M059J (cell line): Measurements from ENCODE around the gene LHX3. TPM values are rescaled to one million over a fixed set of nuclear protein-coding genes. Genes with fewer than 3 reads are reported as not detected.

ENCODE experiments used
- DNase-seq: peaks from one replicate; pipeline ENCODE4 v3.0.0-alpha.2; 2012; ENCODE audit warnings: low read depth
- total RNA-seq: library from RNA; depleted of rRNA; stranded (reverse); fragments of >200 nt; shearing (Covaris generic); gene quantifications from 2 replicates; pipeline ENCODE4 v1.2.3, GENCODE V29; 2014

The LHX3 gene
- total RNA-seq, 1 experiment from 2014 or later = not detected

- DNase-seq = no peak
These were observed 27.7 kb downstream of the LHX3 start for GRCh38 chr9:136177224-136177623.

- DNase-seq = no peak
These were observed 29.2 kb downstream of the LHX3 start for GRCh38 chr9:136175616-136176197.

- DNase-seq = no peak
These were observed 29.9 kb downstream of the LHX3 start for GRCh38 chr9:136174779-136175615.

- no peak for DNase-seq
These were observed 31.2 kb downstream of the LHX3 start for GRCh38 chr9:136173648-136174290.

GRCh38 chr9:136172412-136173079 is 32.4 kb downstream of the LHX3 start:
- DNase-seq = no peak

- DNase-seq = no peak
These were observed 33.0 kb downstream of the LHX3 start for GRCh38 chr9:136171801-136172411.

- no peak for DNase-seq
These were observed 33.7 kb downstream of the LHX3 start for GRCh38 chr9:136171009-136171800.

GRCh38 chr9:136170006-136170901 is 34.7 kb downstream of the LHX3 start:
- no peak for DNase-seq

- DNase-seq = no peak
These were observed 35.4 kb downstream of the LHX3 start for GRCh38 chr9:136169495-136169894.

- no peak for DNase-seq
These were observed 41.6 kb downstream of the LHX3 start for GRCh38 chr9:136163248-136163850.

- no peak for DNase-seq
These were observed 43.8 kb downstream of the LHX3 start for GRCh38 chr9:136160995-136161610.

- DNase-seq = no peak
These were observed 44.5 kb downstream of the LHX3 start for GRCh38 chr9:136160381-136160841.

- no peak for DNase-seq
These were observed 45.1 kb downstream of the LHX3 start for GRCh38 chr9:136159851-136160250.

GRCh38 chr9:136157477-136158265 is 47.3 kb downstream of the LHX3 start:
- no peak for DNase-seq

GRCh38 chr9:136156209-136157120 is 48.5 kb downstream of the LHX3 start:
- no peak for DNase-seq

- DNase-seq = no peak
These were observed 49.4 kb downstream of the LHX3 start for GRCh38 chr9:136155576-136155975.

GRCh38 chr9:136154943-136155342 is 50.0 kb downstream of the LHX3 start:
- DNase-seq = no peak
